NCI-H510A (cell line): ENCODE measurements around the gene GRM3.

Experiments
- DNase-seq: peaks from one replicate; lab custom pipeline; 2025; lab: John Stamatoyannopoulos, UW

GRM3 gene

GRCh38 chr7:86786376-86786775, 142.7 kb downstream of the GRM3 start:
- DNase-seq, result no peak

- DNase-seq, result no peak
Observed at GRCh38 chr7:86788948-86789347, 145.2 kb downstream of the GRM3 start.

- no peak for DNase-seq
Observed at GRCh38 chr7:86790383-86790782, 146.7 kb downstream of the GRM3 start.

GRCh38 chr7:86792260-86792659, 148.6 kb downstream of the GRM3 start:
- DNase-seq, result no peak

- no peak for DNase-seq
Observed at GRCh38 chr7:86793136-86793535, 149.4 kb downstream of the GRM3 start.

GRCh38 chr7:86814661-86815379, 171.1 kb downstream of the GRM3 start:
- no peak for DNase-seq

GRCh38 chr7:86815556-86815955, 171.8 kb downstream of the GRM3 start:
- no peak for DNase-seq

GRCh38 chr7:86818903-86819302, 175.2 kb downstream of the GRM3 start:
- no peak for DNase-seq

- no peak for DNase-seq
Observed at GRCh38 chr7:86823769-86824168, 180.1 kb downstream of the GRM3 start.

- no peak for DNase-seq
Observed at GRCh38 chr7:86825264-86825663, 181.6 kb downstream of the GRM3 start.

GRCh38 chr7:86826948-86827347, 183.2 kb downstream of the GRM3 start:
- DNase-seq, result no peak

- DNase-seq, result peak; percentile 50
Observed at GRCh38 chr7:86833360-86833759, 189.7 kb downstream of the GRM3 start.

GRCh38 chr7:86837235-86837634, 193.5 kb downstream of the GRM3 start:
- DNase-seq, result no peak

GRCh38 chr7:86844608-86845007, 200.9 kb downstream of the GRM3 start:
- DNase-seq, result no peak

GRCh38 chr7:86846494-86847190, 202.9 kb downstream of the GRM3 start:
- DNase-seq, result peak; percentile 76

- no peak for DNase-seq
Observed at GRCh38 chr7:86848226-86848625, 204.5 kb downstream of the GRM3 start.

GRCh38 chr7:86851566-86851965, 207.9 kb downstream of the GRM3 start:
- no peak for DNase-seq

- DNase-seq, result no peak
Observed at GRCh38 chr7:86863452-86863851, 219.7 kb downstream of the GRM3 start.

GRCh38 chr7:86867163-86867762, 223.6 kb downstream of the GRM3 start:
- no peak for DNase-seq

GRCh38 chr7:86876146-86876545, 232.4 kb downstream of the GRM3 start:
- no peak for DNase-seq

- DNase-seq, result no peak
Observed at GRCh38 chr7:86884152-86884551, 240.4 kb downstream of the GRM3 start.

- no peak for DNase-seq
Observed at GRCh38 chr7:86889501-86889900, 245.8 kb downstream of the GRM3 start.

GRCh38 chr7:86898171-86898570, 254.5 kb downstream of the GRM3 start:
- no peak for DNase-seq
